HG02981 (cell line): ENCODE results near the gene CMTM5.

ENCODE experiments used
- ATAC-seq: cut with Tn5 transposase; IDR thresholded peaks from one replicate; pipeline ENCODE4 v1.9.1; 2021; ENCODE audit warnings: mild to moderate bottlenecking, moderate library complexity; ENCODE audit not compliant: unreplicated experiment

The CMTM5 gene

GRCh38 chr14:23357261-23357660, 19.6 kb upstream of the CMTM5 start:
- no peak for ATAC-seq

GRCh38 chr14:23358042-23358441, 18.8 kb upstream of the CMTM5 start:
- no peak for ATAC-seq

- ATAC-seq, result no peak
Measured at GRCh38 chr14:23358553-23359166, 18.2 kb upstream of the CMTM5 start.

GRCh38 chr14:23359167-23359626, 17.6 kb upstream of the CMTM5 start:
- ATAC-seq, result no peak

- ATAC-seq, result no peak
Measured at GRCh38 chr14:23359722-23360447, 17.0 kb upstream of the CMTM5 start.

- no peak for ATAC-seq
Measured at GRCh38 chr14:23360496-23360895, 16.4 kb upstream of the CMTM5 start.

GRCh38 chr14:23361320-23361719, 15.5 kb upstream of the CMTM5 start:
- ATAC-seq, result no peak

- no peak for ATAC-seq
Measured at GRCh38 chr14:23361763-23362162, 15.1 kb upstream of the CMTM5 start.

- ATAC-seq, result no peak
Measured at GRCh38 chr14:23362200-23362599, 14.6 kb upstream of the CMTM5 start.

GRCh38 chr14:23364164-23365035, 12.4 kb upstream of the CMTM5 start:
- ATAC-seq, result no peak

- ATAC-seq, result no peak
Measured at GRCh38 chr14:23365036-23365731, 11.7 kb upstream of the CMTM5 start, which contains the start of gene EFS. Gene EFS (minus strand): TSS chr14:23365172. CDS start chr14:23365025, 147 bp downstream.

- no peak for ATAC-seq
Measured at GRCh38 chr14:23365732-23366425, 11.0 kb upstream of the CMTM5 start.

- no peak for ATAC-seq
Measured at GRCh38 chr14:23366426-23366921, 10.4 kb upstream of the CMTM5 start.

GRCh38 chr14:23370221-23370620, 6.6 kb upstream of the CMTM5 start:
- ATAC-seq, result no peak

GRCh38 chr14:23371865-23372264, 5.0 kb upstream of the CMTM5 start:
- no peak for ATAC-seq

- no peak for ATAC-seq
Measured at GRCh38 chr14:23372509-23372908, 4.3 kb upstream of the CMTM5 start, which contains the start of gene IL25. Gene IL25 (plus strand): TSS chr14:23372809.

- no peak for ATAC-seq
Measured at GRCh38 chr14:23373041-23373440, 3.8 kb upstream of the CMTM5 start.

- no peak for ATAC-seq
Measured at GRCh38 chr14:23375527-23376251, 1.2 kb upstream of the CMTM5 start.

- ATAC-seq, result no peak
Measured at GRCh38 chr14:23377198-23377550, 328 bp downstream of the CMTM5 start.
